Upper lobe of right lung (tissue), 1 donor: ENCODE results near the gene CROCC2. TPM values are rescaled to one million over a fixed set of nuclear protein-coding genes. Genes with fewer than 3 reads are reported as not detected.

ENCODE experiments used
- ATAC-seq: fragments of 200-7000 bp; cut with Tn5 transposase; one replicate; pipeline ENCODE4 v1.9.1; 2020; ENCODE audit warnings: mild to moderate bottlenecking, moderate library complexity
- DNase-seq: peaks from one replicate; pipeline ENCODE4 v3.0.0-alpha.2; 2020
- H3K27ac ChIP-seq: fragments of 200-600 bp; one replicate; pipeline ENCODE4 v1.8.0; 2022
- H3K27me3 ChIP-seq: fragments of 200-600 bp; one replicate; pipeline ENCODE4 v1.8.0; 2022; ENCODE audit warnings: mild to moderate bottlenecking
- H3K36me3 ChIP-seq: fragments of 200-600 bp; one replicate; pipeline ENCODE4 v1.8.0; 2022
- H3K4me1 ChIP-seq: fragments of 200-600 bp; one replicate; pipeline ENCODE4 v1.8.0; 2022
- H3K4me3 ChIP-seq: fragments of 200-600 bp; one replicate; pipeline ENCODE4 v1.8.0; 2022; ENCODE audit warnings: mild to moderate bottlenecking
- H3K9me3 ChIP-seq: fragments of 200-600 bp; one replicate; pipeline ENCODE4 v1.8.0; 2022
- CTCF ChIP-seq: fragments of 200-600 bp; IDR thresholded peaks from one replicate; pipeline ENCODE4 v1.8.0; 2022; ENCODE audit warnings: antibody characterized with exemption
- intact Hi-C: fragments of 100-400 bp; cut with DNase I; formaldehyde crosslinking; loops from one replicate; pipeline ENCODE4 v1.11.0; 2022
- total RNA-seq: library from RNA; stranded (reverse); fragmentation: NEBNext Ultra II Directional; extraction: Animal tissue kit (Norgen Biotek cat#: 25700); gene quantifications from one replicate; pipeline ENCODE4 v1.2.1, GENCODE V29; 2021
- donor health status: DM: no; HTN: yes; CAD: no; lungs with severe emphysema.

CROCC2 gene
- total RNA-seq, 1 donor from 2014 or later: 0.26 TPM

- no peak overlapping the region for H3K27ac ChIP-seq
- no peaks in the 10 kb centered on the region for H3K4me1 ChIP-seq
- intact Hi-C loops: no loop called here
- TF ChIP-seq CTCF: no peak
- H3K27me3 ChIP-seq: no peaks in the 10 kb centered on the region
- H3K4me3 ChIP-seq: no peak overlapping the region
- no peak for ATAC-seq
- H3K36me3 ChIP-seq: no peaks in the 10 kb centered on the region
- DNase-seq: no peak
- H3K9me3 ChIP-seq: no peaks in the 10 kb centered on the region
These were observed 34.8 kb upstream of the CROCC2 start for GRCh38 chr2:240871071-240871958.

DNA sequence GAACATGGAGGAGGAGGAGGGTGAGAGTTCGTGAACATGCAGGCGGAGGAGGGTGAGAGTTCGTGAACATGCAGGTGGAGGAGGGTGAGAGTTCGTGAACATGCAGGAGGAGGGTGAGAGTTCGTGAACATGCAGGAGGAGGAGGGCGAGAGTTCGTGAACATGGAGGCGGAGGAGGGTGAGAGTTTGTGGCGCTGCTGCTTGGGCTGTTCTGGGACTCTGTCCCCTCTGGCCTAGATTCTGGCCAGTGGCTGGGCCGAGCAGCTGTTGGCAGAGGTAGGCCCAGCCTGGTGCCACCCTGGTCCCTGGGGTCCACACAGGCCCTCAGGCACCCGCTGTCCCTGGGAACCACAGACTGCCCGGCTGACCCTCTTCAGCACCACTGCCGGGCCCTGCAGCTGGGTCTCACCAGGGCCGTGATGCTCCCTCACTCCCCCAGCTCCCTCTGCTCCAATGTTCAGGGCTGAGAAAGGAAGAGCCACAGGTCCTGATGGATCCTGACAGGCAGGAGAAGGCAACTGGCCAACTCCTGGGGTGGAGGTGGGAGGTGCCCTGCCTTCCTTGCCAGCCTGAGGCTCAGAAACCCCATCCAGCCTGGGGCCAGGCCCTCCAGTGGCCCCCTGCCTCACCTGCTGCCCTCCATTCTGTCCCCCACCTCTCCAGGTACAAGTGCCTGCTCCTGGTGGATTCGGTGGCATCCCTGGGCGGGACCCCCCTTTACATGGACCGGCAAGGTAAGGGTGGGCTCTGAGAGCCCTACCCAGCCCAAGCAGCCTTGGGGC is 33.6 kb upstream of the CROCC2 start:
- intact Hi-C loops: no loop called here
- no peak for DNase-seq
- H3K36me3 ChIP-seq: no peaks in the 10 kb centered on the region
- H3K27ac ChIP-seq: no peak overlapping the region
- ATAC-seq: no peak
- H3K4me3 ChIP-seq: no peak overlapping the region
- H3K4me1 ChIP-seq: no peaks in the 10 kb centered on the region
- TF ChIP-seq CTCF: no peak
- no peaks in the 10 kb centered on the region for H3K27me3 ChIP-seq
- H3K9me3 ChIP-seq: no peaks in the 10 kb centered on the region

DNA sequence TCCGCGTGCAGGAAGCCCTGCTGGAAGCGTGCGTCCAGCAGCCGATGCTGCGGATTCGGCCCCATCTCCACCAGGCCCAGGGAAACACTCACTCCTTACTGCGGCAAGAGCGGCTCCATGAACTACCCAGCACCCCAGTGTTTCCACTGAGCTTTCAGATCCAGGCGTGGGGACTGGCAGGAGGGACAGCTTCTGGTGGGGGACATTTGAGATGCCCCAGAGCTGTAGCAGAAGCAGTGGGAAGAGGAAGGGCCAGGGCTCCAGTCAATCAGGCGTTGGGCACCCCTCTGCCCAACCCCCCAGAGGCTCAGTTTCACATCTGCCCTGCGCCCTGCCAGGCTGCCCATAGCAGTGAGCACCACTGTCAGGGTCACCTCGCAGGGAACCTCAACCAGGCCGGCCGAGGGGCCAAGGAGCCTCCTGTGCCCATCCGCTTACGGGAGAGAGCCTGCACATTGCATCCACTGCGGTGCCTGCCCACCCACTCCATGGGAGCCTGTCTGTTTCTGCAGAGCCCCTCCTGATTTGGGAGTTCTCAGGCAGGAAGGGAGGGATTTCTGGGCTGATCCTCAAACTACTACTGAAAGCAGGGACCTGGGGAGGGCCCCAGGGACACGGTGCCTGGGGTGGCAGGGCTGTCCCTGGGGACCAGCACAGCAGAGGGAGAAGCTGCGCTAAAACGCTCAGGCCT is 32.9 kb upstream of the CROCC2 start:
- Histone ChIP-seq H3K4me1 (no peaks in the 10 kb centered on the region), H3K4me3 (no peak overlapping the region), H3K27me3 (no peaks in the 10 kb centered on the region), H3K9me3 (no peaks in the 10 kb centered on the region), H3K36me3 (no peaks in the 10 kb centered on the region), H3K27ac (no peak overlapping the region)
- DNase-seq (no peak), ATAC-seq (no peak)
- TF ChIP-seq CTCF: no peak
- intact Hi-C loops: no loop called here

- no peak for TF ChIP-seq CTCF
- no peak for ATAC-seq
- peak; percentile 50 for DNase-seq
- no peaks in the 10 kb centered on the region for H3K4me1 ChIP-seq
- H3K27me3 ChIP-seq: no peaks in the 10 kb centered on the region
- no peaks in the 10 kb centered on the region for H3K36me3 ChIP-seq
- intact Hi-C loops: no loop called here
- H3K27ac ChIP-seq: no peak overlapping the region
- H3K9me3 ChIP-seq: no peaks in the 10 kb centered on the region
- H3K4me3 ChIP-seq: no peak overlapping the region
These were observed 32.1 kb upstream of the CROCC2 start for GRCh38 chr2:240873805-240874714.

- no peak for TF ChIP-seq CTCF
- intact Hi-C loops: no loop called here
- no peak overlapping the region for H3K27ac ChIP-seq
- H3K36me3 ChIP-seq: no peaks in the 10 kb centered on the region
- H3K9me3 ChIP-seq: no peaks in the 10 kb centered on the region
- no peak overlapping the region for H3K4me3 ChIP-seq
- ATAC-seq (no peak), DNase-seq (peak; percentile 51)
- H3K27me3 ChIP-seq: no peaks in the 10 kb centered on the region
- no peaks in the 10 kb centered on the region for H3K4me1 ChIP-seq
These were observed 31.4 kb upstream of the CROCC2 start for GRCh38 chr2:240874715-240875227.
